ENCODE measurements around the gene RASA3.

The RASA3 gene

GRCh38 chr13:113946409-113947181 is 185.8 kb downstream of the RASA3 start:
- Histone ChIP-seq H3K4me1 (ENCODE audit: insufficient read depth, low read length) (no peaks in the 10 kb centered on the region), H3K27me3 (ENCODE audit: insufficient read depth, low read length, poor library complexity) (no peaks in the 10 kb centered on the region), H3K79me2 (ENCODE audit: insufficient read depth, low read length) (no peaks in the 10 kb centered on the region), H3K9me3 (ENCODE audit: insufficient read depth, low read length, severe bottlenecking) (no peaks in the 10 kb centered on the region), H3K4me2 (ENCODE audit: insufficient read depth, low read length) (no peak overlapping the region), H3K27ac (ENCODE audit: low read length) (no peak overlapping the region), H2AFZ (ENCODE audit: low read depth, low read length) (no peak overlapping the region), H4K20me1 (ENCODE audit: insufficient read depth, low read length) (no peaks in the 10 kb centered on the region; the same call in 1 of the 2 replicates), H3K9ac (ENCODE audit: low read depth, low read length) (no peak overlapping the region), H3K36me3 (ENCODE audit: insufficient read depth, low read length) (no peaks in the 10 kb centered on the region), H3K4me3 (ENCODE audit: low read depth in 1 of 2, low read length in 2 of 2) (no peak overlapping the region)
- no peak for DNase-seq
- no peak for ATAC-seq (ENCODE audit: insufficient read depth, low read depth)
- TF ChIP-seq EZH2 (IDR thresholded peaks at IDR 0.05; ENCODE audit: borderline replicate concordance, low read depth, low read length, severe bottlenecking), result no peak
- TF ChIP-seq CTCF (IDR thresholded peaks at IDR 0.05; ENCODE audit: borderline replicate concordance, extremely low read depth, low read length, poor library complexity, severe bottlenecking), result no peak

GRCh38 chr13:113945857-113946408 is 186.5 kb downstream of the RASA3 start:
- no peaks in the 10 kb centered on the region for H3K36me3 ChIP-seq (ENCODE audit: insufficient read depth, low read length)
- H4K20me1 ChIP-seq (ENCODE audit: insufficient read depth, low read length), result no peaks in the 10 kb centered on the region; the same call in 1 of the 2 replicates
- no peak overlapping the region for H3K4me2 ChIP-seq (ENCODE audit: insufficient read depth, low read length)
- H3K9me3 ChIP-seq (ENCODE audit: insufficient read depth, low read length, severe bottlenecking), result no peaks in the 10 kb centered on the region
- H3K4me1 ChIP-seq (ENCODE audit: insufficient read depth, low read length), result no peaks in the 10 kb centered on the region
- H2AFZ ChIP-seq (ENCODE audit: low read depth, low read length), result no peak overlapping the region
- H3K27me3 ChIP-seq (ENCODE audit: insufficient read depth, low read length, poor library complexity), result no peaks in the 10 kb centered on the region
- ATAC-seq (ENCODE audit: insufficient read depth, low read depth) (no peak), DNase-seq (no peak)
- H3K79me2 ChIP-seq (ENCODE audit: insufficient read depth, low read length), result no peaks in the 10 kb centered on the region
- TF ChIP-seq CTCF (IDR thresholded peaks at IDR 0.05; ENCODE audit: borderline replicate concordance, extremely low read depth, low read length, poor library complexity, severe bottlenecking), result no peak
- TF ChIP-seq EZH2 (IDR thresholded peaks at IDR 0.05; ENCODE audit: borderline replicate concordance, low read depth, low read length, severe bottlenecking), result no peak
- no peak overlapping the region for H3K27ac ChIP-seq (ENCODE audit: low read length)
- no peak overlapping the region for H3K9ac ChIP-seq (ENCODE audit: low read depth, low read length)
- H3K4me3 ChIP-seq (ENCODE audit: low read depth in 1 of 2, low read length in 2 of 2), result no peak overlapping the region

- TF ChIP-seq EZH2 (IDR thresholded peaks at IDR 0.05; ENCODE audit: borderline replicate concordance, low read depth, low read length, severe bottlenecking), result no peak
- no peak for TF ChIP-seq CTCF (IDR thresholded peaks at IDR 0.05; ENCODE audit: borderline replicate concordance, extremely low read depth, low read length, poor library complexity, severe bottlenecking)
- no peaks in the 10 kb centered on the region for H3K27me3 ChIP-seq (ENCODE audit: insufficient read depth, low read length, poor library complexity)
- H3K4me3 ChIP-seq (ENCODE audit: low read depth in 1 of 2, low read length in 2 of 2), result no peak overlapping the region
- H3K4me2 ChIP-seq (ENCODE audit: insufficient read depth, low read length), result no peak overlapping the region
- H3K79me2 ChIP-seq (ENCODE audit: insufficient read depth, low read length), result no peaks in the 10 kb centered on the region
- ATAC-seq (ENCODE audit: insufficient read depth, low read depth) (no peak), DNase-seq (no peak)
- no peaks in the 10 kb centered on the region for H3K9me3 ChIP-seq (ENCODE audit: insufficient read depth, low read length, severe bottlenecking)
- no peak overlapping the region for H3K27ac ChIP-seq (ENCODE audit: low read length)
- no peak overlapping the region for H2AFZ ChIP-seq (ENCODE audit: low read depth, low read length)
- no peaks in the 10 kb centered on the region; the same call in 1 of the 2 replicates for H4K20me1 ChIP-seq (ENCODE audit: insufficient read depth, low read length)
- no peaks in the 10 kb centered on the region for H3K36me3 ChIP-seq (ENCODE audit: insufficient read depth, low read length)
- no peak overlapping the region for H3K9ac ChIP-seq (ENCODE audit: low read depth, low read length)
- no peaks in the 10 kb centered on the region for H3K4me1 ChIP-seq (ENCODE audit: insufficient read depth, low read length)
Observed at GRCh38 chr13:113943821-113944565, 188.4 kb downstream of the RASA3 start.

All from DND-41 (cell line).